Measurements from ENCODE around the gene NDUFV3. TPM values are rescaled to one million over a fixed set of nuclear protein-coding genes. Genes with fewer than 3 reads are reported as not detected.
"Not testable (repeated sequence)": the region's sequence is repeated elsewhere in the genome, so short reads cannot be mapped to it uniquely, and the experiment has no call there.

Gene NDUFV3
- total RNA-seq, result 10 to 100 TPM; 27.7 to 28.1 TPM

DNA sequence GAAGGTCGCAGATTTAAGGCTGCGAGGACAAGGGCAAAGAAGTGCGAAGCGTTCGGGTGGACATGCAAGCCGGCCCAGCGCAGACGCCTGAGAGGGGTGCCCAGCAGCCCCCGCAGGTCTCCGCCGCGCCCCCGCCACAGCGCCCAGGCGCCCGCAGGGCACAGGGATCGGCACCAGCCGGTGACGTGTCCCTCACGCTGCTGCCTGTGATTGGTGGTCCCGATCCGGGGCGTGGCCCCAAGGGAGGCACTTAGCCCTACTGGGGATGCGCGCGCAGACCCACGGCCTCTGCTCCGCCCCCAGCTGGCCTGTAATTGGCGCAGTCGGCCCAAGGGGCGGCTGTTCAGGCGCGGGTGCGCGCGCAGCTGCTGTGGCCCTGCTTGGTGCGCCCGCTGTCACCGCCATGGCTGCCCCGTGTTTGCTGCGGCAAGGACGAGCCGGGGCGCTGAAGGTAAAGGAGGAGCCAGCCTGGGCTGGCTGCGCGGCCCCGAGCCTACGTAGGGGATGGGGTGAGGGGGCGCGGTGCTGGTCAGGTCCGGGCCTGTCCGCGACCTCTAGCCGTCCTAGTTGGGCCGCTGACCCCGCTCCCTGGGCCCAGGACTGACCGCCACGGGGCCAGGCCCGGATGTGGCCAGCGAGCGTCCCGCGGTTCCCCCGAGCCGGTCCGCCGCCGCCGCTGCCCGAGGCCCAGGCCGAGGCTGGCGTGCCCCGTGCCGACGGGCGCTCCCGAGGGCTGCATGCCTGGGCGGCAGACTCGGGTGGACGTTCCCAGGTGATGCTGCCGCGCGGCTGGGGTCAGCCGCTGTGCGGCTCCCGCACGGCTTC lies at the start of gene NDUFV3:
Gene NDUFV3, plus strand, starts transcription at position 379 of the 825 bp plus-strand sequence. Its CDS starts 25 bp downstream, at position 404.
- DNase-seq (peak; percentile 100), ATAC-seq (peak; percentile 95)
- Mint-ChIP-seq H3K27me3 (ENCODE audit: low read depth) (no peaks in the 10 kb centered on the region), H3K36me3 (ENCODE audit: low read depth) (peaks cover 10% of the 10 kb centered on the region), H3K4me1 (ENCODE audit: low read depth) (peaks cover 11% of the 10 kb centered on the region), H3K4me3 (peak within 1 kb of the TSS; percentile 83), H3K9me3 (ENCODE audit: insufficient read depth) (no peaks in the 10 kb centered on the region), H3K27ac (peak within 1 kb of the TSS; percentile 94)
- POLR2A ChIA-PET, result interaction anchor here (0.6 to 3.9 kb wide), 13 partner anchors 8 to 767 kb away, joined by 3 to 35 read pairs (median 4); partner anchors contain the start of genes PDE9A and WDR4
- CTCF ChIA-PET, result interaction anchor here (1.0 to 2.1 kb wide), 4 partner anchors 12 to 365 kb away, joined by 3 to 8 read pairs (median 6); partner anchors contain the start of gene PDE9A

DNA sequence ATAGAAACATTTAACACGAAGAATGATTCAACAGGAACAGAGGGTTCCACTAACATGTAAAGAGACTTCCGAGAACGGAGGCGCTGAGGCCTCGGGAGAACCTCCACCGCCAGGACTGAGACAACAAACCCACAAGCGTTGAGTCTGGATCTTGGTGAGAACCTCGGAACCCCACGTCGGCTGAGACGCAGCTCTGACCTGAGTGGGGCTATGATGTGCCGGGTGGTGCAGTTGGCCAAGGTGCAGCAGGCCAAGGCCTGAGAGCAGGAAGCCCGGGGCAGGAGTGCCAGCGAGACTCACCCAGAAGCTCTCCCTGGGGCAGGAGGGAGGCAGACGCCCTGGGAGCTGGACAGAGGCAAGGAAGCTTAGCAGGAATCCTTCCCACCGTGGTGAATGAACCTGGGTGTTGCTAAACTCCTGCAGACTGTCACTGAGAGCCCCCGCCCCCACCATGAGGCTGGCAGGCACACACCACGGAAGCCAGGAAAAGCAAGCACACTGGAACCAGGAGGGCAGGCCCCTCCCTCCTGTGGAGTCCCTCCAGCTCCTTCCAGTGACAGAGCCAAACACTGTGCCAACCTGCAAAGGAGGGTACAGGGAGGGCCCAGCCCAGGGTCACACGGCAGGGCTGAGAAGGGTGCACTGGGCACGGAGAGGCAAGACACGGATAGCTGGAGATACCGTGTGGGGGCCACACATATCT lies 48.5 kb upstream of the NDUFV3 start:
- POLR2A ChIA-PET, result interaction anchor here (0.5 kb wide), 1 partner anchor 741 kb away, joined by 3 read pairs; no protein-coding TSS in a partner anchor
- Mint-ChIP-seq H3K36me3 (ENCODE audit: low read depth) (peaks cover 43% of the 10 kb centered on the region), H3K9me3 (ENCODE audit: insufficient read depth) (no peaks in the 10 kb centered on the region), H3K27ac (no peak overlapping the region), H3K4me1 (ENCODE audit: low read depth) (peaks cover 4% of the 10 kb centered on the region), H3K4me3 (no peak overlapping the region), H3K27me3 (ENCODE audit: low read depth) (no peaks in the 10 kb centered on the region)
- ATAC-seq (no peak), DNase-seq (no peak)
- CTCF ChIA-PET, result no interaction called here

- Mint-ChIP-seq H3K27ac (no peak overlapping the region), H3K4me1 (ENCODE audit: low read depth) (peaks cover 4% of the 10 kb centered on the region), H3K27me3 (ENCODE audit: low read depth) (no peaks in the 10 kb centered on the region), H3K4me3 (no peak overlapping the region), H3K36me3 (ENCODE audit: low read depth) (peaks cover 48% of the 10 kb centered on the region), H3K9me3 (ENCODE audit: insufficient read depth) (no peaks in the 10 kb centered on the region)
- ChIA-PET POLR2A (no interaction called here), CTCF (no interaction called here)
- ATAC-seq, result no peak
- no peak for DNase-seq
Measured at GRCh38 chr21:42845296-42845965, 47.7 kb upstream of the NDUFV3 start.

GRCh38 chr21:42846221-42846620 lies 46.9 kb upstream of the NDUFV3 start:
- ATAC-seq, result no peak
- CTCF ChIA-PET, result no interaction called here
- H3K27me3 Mint-ChIP-seq (ENCODE audit: low read depth), result no peaks in the 10 kb centered on the region
- H3K27ac Mint-ChIP-seq, result no peak overlapping the region
- peaks cover 9% of the 10 kb centered on the region for H3K4me1 Mint-ChIP-seq (ENCODE audit: low read depth)
- DNase-seq, result no peak
- no peaks in the 10 kb centered on the region for H3K9me3 Mint-ChIP-seq (ENCODE audit: insufficient read depth)
- peaks cover 54% of the 10 kb centered on the region for H3K36me3 Mint-ChIP-seq (ENCODE audit: low read depth)
- POLR2A ChIA-PET, result no interaction called here
- no peak overlapping the region for H3K4me3 Mint-ChIP-seq

DNA sequence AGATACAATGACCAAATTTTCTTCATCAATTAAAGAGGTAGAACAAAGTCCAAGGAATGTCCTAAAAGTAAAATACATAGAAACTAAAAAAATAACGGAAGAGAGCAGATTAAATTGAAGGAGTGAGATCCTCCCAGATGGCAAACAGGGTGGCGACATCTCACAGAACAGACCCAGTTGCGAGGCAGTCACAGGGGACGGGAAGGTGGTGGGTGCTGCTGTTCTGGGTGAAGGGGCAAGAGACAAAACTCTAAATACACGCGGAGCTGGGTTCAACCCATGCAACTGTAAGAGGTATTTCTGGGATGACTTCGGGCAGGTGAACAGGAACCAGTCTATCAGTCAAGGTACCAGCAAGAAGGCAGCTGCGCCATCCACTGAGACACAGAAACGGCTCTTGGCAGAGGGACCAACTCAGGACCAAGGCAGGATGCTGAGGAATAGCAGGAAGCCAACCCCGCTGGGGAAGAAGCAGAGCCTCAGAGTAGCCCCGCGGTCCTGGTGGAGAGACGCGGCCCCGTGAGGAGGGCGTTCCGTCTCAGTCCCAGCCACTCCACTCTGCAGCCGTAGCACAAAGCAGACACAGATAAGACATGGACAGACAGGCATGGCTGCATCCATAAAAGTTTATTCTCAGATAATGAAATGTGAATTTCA lies 45.9 kb upstream of the NDUFV3 start:
- peaks cover 13% of the 10 kb centered on the region for H3K4me1 Mint-ChIP-seq (ENCODE audit: low read depth)
- H3K27ac Mint-ChIP-seq, result no peak overlapping the region
- ChIA-PET CTCF (no interaction called here), POLR2A (no interaction called here)
- DNase-seq, result no peak
- ATAC-seq, result no peak
- no peaks in the 10 kb centered on the region for H3K27me3 Mint-ChIP-seq (ENCODE audit: low read depth)
- H3K4me3 Mint-ChIP-seq, result no peak overlapping the region
- H3K36me3 Mint-ChIP-seq (ENCODE audit: low read depth), result peaks cover 62% of the 10 kb centered on the region
- no peaks in the 10 kb centered on the region for H3K9me3 Mint-ChIP-seq (ENCODE audit: insufficient read depth)

DNA sequence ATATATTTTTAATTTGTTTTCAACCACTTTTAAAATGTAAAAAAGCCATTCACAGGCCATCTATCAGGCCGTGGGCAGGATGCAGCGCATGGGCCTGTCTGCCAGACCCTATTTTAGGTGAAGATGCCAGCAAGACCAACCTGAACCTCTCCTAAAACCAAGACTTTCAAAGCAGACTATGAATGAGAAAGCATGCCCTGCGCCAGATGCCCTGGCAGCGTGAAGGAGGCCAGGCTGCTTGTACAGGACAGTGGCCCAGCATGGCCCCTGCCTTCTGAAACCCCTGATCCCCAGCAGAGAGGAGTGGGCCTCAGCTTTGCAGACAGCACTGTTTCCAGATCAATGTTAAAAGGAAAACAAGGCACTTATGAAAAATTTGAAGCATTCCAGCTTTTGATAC lies 45.4 kb upstream of the NDUFV3 start:
- Mint-ChIP-seq H3K27ac (no peak overlapping the region), H3K4me3 (no peak overlapping the region), H3K36me3 (ENCODE audit: low read depth) (peaks cover 61% of the 10 kb centered on the region), H3K4me1 (ENCODE audit: low read depth) (peaks cover 13% of the 10 kb centered on the region), H3K27me3 (ENCODE audit: low read depth) (no peaks in the 10 kb centered on the region), H3K9me3 (ENCODE audit: insufficient read depth) (no peaks in the 10 kb centered on the region)
- ChIA-PET POLR2A (no interaction called here), CTCF (no interaction called here)
- no peak for ATAC-seq
- no peak for DNase-seq

- ATAC-seq; H3K9me3 Mint-ChIP-seq (ENCODE audit: insufficient read depth); H3K4me3 Mint-ChIP-seq; DNase-seq; CTCF ChIA-PET; POLR2A ChIA-PET; H3K27me3 Mint-ChIP-seq (ENCODE audit: low read depth): not testable (repeated sequence)
- Mint-ChIP-seq H3K36me3 (ENCODE audit: low read depth) (peaks cover 57% of the 10 kb centered on the region), H3K4me1 (ENCODE audit: low read depth) (peaks cover 13% of the 10 kb centered on the region), H3K27ac (peak overlapping the region; percentile 34)
Measured at GRCh38 chr21:42848144-42848931, 44.8 kb upstream of the NDUFV3 start.

- ChIA-PET CTCF (no interaction called here), POLR2A (no interaction called here)
- Mint-ChIP-seq H3K27ac (peak overlapping the region; percentile 34), H3K36me3 (ENCODE audit: low read depth) (peaks cover 56% of the 10 kb centered on the region), H3K4me1 (ENCODE audit: low read depth) (peaks cover 13% of the 10 kb centered on the region), H3K9me3 (ENCODE audit: insufficient read depth) (no peaks in the 10 kb centered on the region), H3K4me3 (no peak overlapping the region), H3K27me3 (ENCODE audit: low read depth) (no peaks in the 10 kb centered on the region)
- DNase-seq (no peak), ATAC-seq (no peak)
Measured at GRCh38 chr21:42848932-42849758, 44.0 kb upstream of the NDUFV3 start.

DNA sequence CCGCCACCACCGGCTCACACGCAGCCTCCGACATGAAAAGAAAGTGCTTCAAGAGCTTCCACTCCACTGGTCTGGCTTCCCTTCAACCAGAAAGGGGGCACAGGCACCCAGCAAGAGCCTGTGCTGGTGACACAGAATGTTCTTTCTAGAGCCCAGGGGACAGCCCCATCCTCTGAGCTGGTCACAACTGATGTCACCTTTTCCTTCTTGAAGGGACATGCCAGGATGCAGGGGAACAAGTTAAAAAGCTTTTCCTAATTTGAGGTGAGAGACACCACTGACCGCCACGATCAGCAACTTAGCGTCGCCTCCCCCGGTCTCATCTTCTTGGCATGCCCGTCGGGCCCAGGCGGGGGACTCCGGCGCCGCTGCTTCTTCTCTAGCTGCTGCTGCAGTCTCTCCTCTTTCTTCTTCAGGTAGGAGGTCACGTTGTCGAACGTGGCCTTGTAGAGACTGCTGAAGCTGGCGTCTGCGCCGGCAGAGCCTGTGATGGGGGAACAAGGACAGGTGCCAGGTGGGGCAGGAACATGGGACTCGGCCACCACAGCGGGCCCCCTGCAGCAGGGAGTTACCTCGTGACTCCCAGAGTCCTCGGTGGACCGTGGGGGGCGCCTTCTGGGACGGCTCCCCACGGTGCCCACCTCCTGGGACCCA lies 43.2 kb upstream of the NDUFV3 start:
- H3K27ac Mint-ChIP-seq, result peak overlapping the region; percentile 20
- ATAC-seq (no peak), DNase-seq (no peak)
- no peaks in the 10 kb centered on the region for H3K9me3 Mint-ChIP-seq (ENCODE audit: insufficient read depth)
- ChIA-PET POLR2A (no interaction called here), CTCF (no interaction called here)
- no peak overlapping the region for H3K4me3 Mint-ChIP-seq
- H3K27me3 Mint-ChIP-seq (ENCODE audit: low read depth), result no peaks in the 10 kb centered on the region
- H3K4me1 Mint-ChIP-seq (ENCODE audit: low read depth), result peaks cover 13% of the 10 kb centered on the region
- peaks cover 58% of the 10 kb centered on the region for H3K36me3 Mint-ChIP-seq (ENCODE audit: low read depth)

DNA sequence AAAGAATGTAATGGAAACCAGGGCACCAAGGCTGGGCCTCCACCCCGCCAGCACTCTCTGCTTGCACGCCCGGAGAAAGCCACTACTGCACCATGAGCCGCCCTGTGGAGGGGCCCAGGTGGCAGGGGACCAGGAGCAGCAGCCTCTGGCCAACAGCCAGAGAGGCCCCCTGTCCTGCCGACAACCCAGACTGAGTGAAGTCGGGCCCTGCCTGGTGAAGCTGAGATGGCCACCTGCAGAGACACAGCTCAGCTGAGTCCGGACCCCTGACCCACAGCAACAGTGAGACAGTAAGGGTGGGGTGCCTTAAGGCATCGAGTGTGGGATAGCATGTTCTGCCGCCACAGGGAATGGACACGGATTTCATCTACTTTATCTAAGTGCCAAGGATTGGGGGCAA lies 42.6 kb upstream of the NDUFV3 start:
- peaks cover 57% of the 10 kb centered on the region for H3K36me3 Mint-ChIP-seq (ENCODE audit: low read depth)
- no peaks in the 10 kb centered on the region for H3K27me3 Mint-ChIP-seq (ENCODE audit: low read depth)
- ATAC-seq (no peak), DNase-seq (no peak)
- no peak overlapping the region for H3K4me3 Mint-ChIP-seq
- H3K9me3 Mint-ChIP-seq (ENCODE audit: insufficient read depth), result no peaks in the 10 kb centered on the region
- no peak overlapping the region for H3K27ac Mint-ChIP-seq
- CTCF ChIA-PET, result no interaction called here
- H3K4me1 Mint-ChIP-seq (ENCODE audit: low read depth), result peaks cover 13% of the 10 kb centered on the region
- POLR2A ChIA-PET, result no interaction called here

All from activated CD8-positive, alpha-beta T cell treated with anti-CD3 and anti-CD28 coated beads, Interleukin-2, amount 10 ng/mL, durations not matched to agents 7 days and 5 days (primary cell).